Trophoblast cell (in vitro differentiated cells and primary cell): Measurements from ENCODE around the gene FRMD4A.

Experiments used
- DNase-seq, 2 donors: peaks; one replicate each; pipeline ENCODE4 v3.0.0-alpha.2; 2016
- H2AFZ ChIP-seq: 2 replicates; pipeline ENCODE4 v1.6.1; 2013; ENCODE audit warnings: low read length, moderate library complexity, mild to moderate bottlenecking; ENCODE audit not compliant: insufficient read depth, poor library complexity
- H2AK5ac ChIP-seq: 2 replicates; pipeline ENCODE4 v1.6.1; 2013; ENCODE audit warnings: mild to moderate bottlenecking, low read length
- H2BK120ac ChIP-seq: 2 replicates; pipeline ENCODE4 v1.6.1; 2013; ENCODE audit warnings: low read length, mild to moderate bottlenecking, moderate library complexity; ENCODE audit not compliant: insufficient read depth, poor library complexity
- H2BK12ac ChIP-seq: 2 replicates; pipeline ENCODE4 v1.6.1; 2013; ENCODE audit warnings: mild to moderate bottlenecking, low read length, moderate library complexity
- H2BK5ac ChIP-seq: 2 replicates; pipeline ENCODE4 v1.6.1; 2013; ENCODE audit warnings: low read length, low read depth, moderate library complexity, mild to moderate bottlenecking; ENCODE audit not compliant: poor library complexity
- H3K14ac ChIP-seq: 2 replicates; pipeline ENCODE4 v1.6.1; 2013; ENCODE audit warnings: mild to moderate bottlenecking, low read length
- H3K18ac ChIP-seq: 2 replicates; pipeline ENCODE4 v1.6.1; 2013; ENCODE audit warnings: mild to moderate bottlenecking, low read length
- H3K23ac ChIP-seq: 2 replicates; pipeline ENCODE4 v1.6.1; 2013; ENCODE audit warnings: low read length
- H3K27ac ChIP-seq: 2 replicates; pipeline ENCODE4 v1.5.1; 2013; ENCODE audit warnings: low read depth, mild to moderate bottlenecking, inconsistent platforms, low read length, moderate library complexity
- H3K27me3 ChIP-seq: 2 replicates; pipeline ENCODE4 v1.6.1; 2013; ENCODE audit warnings: inconsistent platforms, mild to moderate bottlenecking, low read length, moderate library complexity; ENCODE audit not compliant: insufficient read depth
- H3K36me3 ChIP-seq, 2 experiments: 1 replicate in 1 of 2; 2 replicates in 1 of 2; pipeline ENCODE4 v1.6.1; 2013; ENCODE audit warnings: low read length in 2 of 2, mild to moderate bottlenecking in 2 of 2, moderate library complexity in 1 of 2; ENCODE audit not compliant: insufficient read depth in 2 of 2, control insufficient read depth in 1 of 2
- H3K4ac ChIP-seq: 2 replicates; pipeline ENCODE4 v1.6.1; 2013; ENCODE audit warnings: low read depth, mild to moderate bottlenecking, low read length, moderate library complexity
- H3K4me1 ChIP-seq, 2 experiments: 1 replicate in 1 of 2; 2 replicates in 1 of 2; pipeline ENCODE4 v1.6.1; 2013; ENCODE audit warnings: low read length in 2 of 2, mild to moderate bottlenecking in 2 of 2, moderate library complexity in 1 of 2; ENCODE audit not compliant: insufficient read depth in 2 of 2, control insufficient read depth in 1 of 2
- H3K4me2 ChIP-seq: 2 replicates; pipeline ENCODE4 v1.6.1; 2013; ENCODE audit warnings: inconsistent platforms, mild to moderate bottlenecking, low read length, moderate library complexity
- H3K4me3 ChIP-seq: 2 replicates; pipeline ENCODE4 v1.5.1; 2013; ENCODE audit warnings: mild to moderate bottlenecking, low read depth, low read length, inconsistent platforms
- H3K79me1 ChIP-seq: one replicate; pipeline ENCODE4 v1.6.1; 2013; ENCODE audit warnings: low read length
- H3K79me2 ChIP-seq: 2 replicates; pipeline ENCODE4 v1.6.1; 2013; ENCODE audit warnings: low read length, mild to moderate bottlenecking; ENCODE audit not compliant: control insufficient read depth, insufficient read depth, poor library complexity
- H3K9ac ChIP-seq: 2 replicates; pipeline ENCODE4 v1.6.1; 2013; ENCODE audit warnings: mild to moderate bottlenecking, low read length
- H3K9me3 ChIP-seq: 2 replicates; pipeline ENCODE4 v1.6.1; 2013; ENCODE audit warnings: low read depth, mild to moderate bottlenecking, control low read depth, inconsistent platforms, low read length; ENCODE audit not compliant: insufficient read depth
- H4K12ac ChIP-seq: 2 replicates; pipeline ENCODE4 v1.6.1; 2013; ENCODE audit warnings: low read depth, mild to moderate bottlenecking, low read length, moderate library complexity
- H4K8ac ChIP-seq: 2 replicates; pipeline ENCODE4 v1.6.1; 2013; ENCODE audit warnings: low read depth, mild to moderate bottlenecking, low read length, moderate library complexity
- H4K91ac ChIP-seq: one replicate; pipeline ENCODE4 v1.6.1; 2013; ENCODE audit warnings: low read depth, mild to moderate bottlenecking, low read length, moderate library complexity
- WGBS: extraction: QIAGEN DNeasy Blood & Tissue Kit; methylation state at CpG from one replicate; pipeline ENCODE4 v1.1.7; 2013; ENCODE audit warnings: missing lambda C conversion rate; ENCODE audit not compliant: insufficient read length, insufficient coverage; ENCODE audit errors: extremely low coverage; 5-methylcytosine and 5-hydroxymethylcytosine counted together

Gene FRMD4A

GRCh38 chr10:13913897-13914296, 416.8 kb downstream of the FRMD4A start:
- DNase-seq: no peak
- Histone ChIP-seq H3K27me3 (no peaks in the 10 kb centered on the region), H2BK5ac (no peak overlapping the region), H3K9me3 (no peaks in the 10 kb centered on the region), H3K79me2 (no peaks in the 10 kb centered on the region), H4K91ac (no peak overlapping the region), H3K18ac (no peak overlapping the region), H3K79me1 (no peaks in the 10 kb centered on the region), H2BK120ac (no peak overlapping the region), H3K23ac (no peak overlapping the region), H2BK12ac (no peak overlapping the region), H4K12ac (no peak overlapping the region), H3K27ac (no peak overlapping the region), H3K36me3 (no peaks in the 10 kb centered on the region), H3K9ac (no peak overlapping the region), H3K4ac (no peak overlapping the region), H3K14ac (no peak overlapping the region), H2AFZ (no peak overlapping the region), H3K4me3 (no peak overlapping the region), H2AK5ac (no peak overlapping the region), H4K8ac (no peak overlapping the region), H3K4me2 (no peak overlapping the region), H3K4me1 (peaks cover 7 to 9% of the 10 kb centered on the region in 2 experiments)
- WGBS: no CpG with 5 or more reads among the region's 5 CpGs

- Histone ChIP-seq H3K27ac (no peak overlapping the region), H3K9me3 (no peaks in the 10 kb centered on the region), H3K9ac (no peak overlapping the region), H3K79me1 (no peaks in the 10 kb centered on the region), H3K79me2 (no peaks in the 10 kb centered on the region), H3K14ac (no peak overlapping the region), H3K36me3 (no peaks in the 10 kb centered on the region), H4K8ac (no peak overlapping the region), H2AK5ac (no peak overlapping the region), H2BK120ac (no peak overlapping the region), H3K23ac (no peak overlapping the region), H3K18ac (no peak overlapping the region), H4K91ac (no peak overlapping the region), H2AFZ (no peak overlapping the region), H3K4me1 (peaks cover 7% of the 10 kb centered on the region in 2 experiments), H2BK5ac (no peak overlapping the region), H2BK12ac (no peak overlapping the region), H3K4me3 (no peak overlapping the region), H3K4me2 (no peak overlapping the region), H3K4ac (no peak overlapping the region), H3K27me3 (no peaks in the 10 kb centered on the region), H4K12ac (no peak overlapping the region)
- no CpG with 5 or more reads among the region's 2 CpGs for WGBS
- peak in 1 of 2 donors; percentile 41 for DNase-seq
These were observed 418.8 kb downstream of the FRMD4A start for GRCh38 chr10:13911821-13912520.

- Histone ChIP-seq H3K9me3 (no peaks in the 10 kb centered on the region), H3K27me3 (no peaks in the 10 kb centered on the region), H3K4me2 (no peak overlapping the region), H3K23ac (no peak overlapping the region), H3K79me2 (no peaks in the 10 kb centered on the region), H3K4ac (no peak overlapping the region), H2AK5ac (no peak overlapping the region), H3K4me3 (no peak overlapping the region), H3K79me1 (no peaks in the 10 kb centered on the region), H3K27ac (no peak overlapping the region), H4K8ac (no peak overlapping the region), H3K36me3 (no peaks in the 10 kb centered on the region), H4K91ac (no peak overlapping the region), H3K18ac (no peak overlapping the region), H2AFZ (no peak overlapping the region), H3K14ac (no peak overlapping the region), H2BK120ac (no peak overlapping the region), H3K4me1 (no peaks in the 10 kb centered on the region), H3K9ac (no peak overlapping the region), H2BK5ac (no peak overlapping the region), H2BK12ac (no peak overlapping the region), H4K12ac (no peak overlapping the region)
- WGBS: no CpG with 5 or more reads among the region's 5 CpGs
- DNase-seq: no peak
These were observed 421.0 kb downstream of the FRMD4A start for GRCh38 chr10:13909516-13910258.

- H3K27me3 ChIP-seq: no peaks in the 10 kb centered on the region
- H4K12ac ChIP-seq: no peak overlapping the region
- no peak overlapping the region for H4K91ac ChIP-seq
- no peak overlapping the region for H3K27ac ChIP-seq
- DNase-seq: no peak
- no CpG with 5 or more reads among the region's 4 CpGs for WGBS
- H3K23ac ChIP-seq: no peak overlapping the region
- H3K4me3 ChIP-seq: no peak overlapping the region
- peaks cover 4% of the 10 kb centered on the region for H3K79me1 ChIP-seq
- no peak overlapping the region for H2BK12ac ChIP-seq
- no peaks in the 10 kb centered on the region for H3K9me3 ChIP-seq
- no peak overlapping the region for H2AK5ac ChIP-seq
- no peaks in the 10 kb centered on the region for H3K79me2 ChIP-seq
- no peak overlapping the region for H3K9ac ChIP-seq
- H2AFZ ChIP-seq: no peak overlapping the region
- H3K4ac ChIP-seq: no peak overlapping the region
- no peak overlapping the region for H3K18ac ChIP-seq
- no peak overlapping the region for H3K4me2 ChIP-seq
- peaks cover 2 to 6% of the 10 kb centered on the region in 2 experiments for H3K4me1 ChIP-seq
- no peak overlapping the region for H2BK5ac ChIP-seq
- no peak overlapping the region for H4K8ac ChIP-seq
- H3K14ac ChIP-seq: no peak overlapping the region
- H2BK120ac ChIP-seq: no peak overlapping the region
- no peaks in the 10 kb centered on the region for H3K36me3 ChIP-seq
These were observed 422.2 kb downstream of the FRMD4A start for GRCh38 chr10:13908475-13908874.
